ENCODE results near the gene IL12RB1. TPM values are rescaled to one million over a fixed set of nuclear protein-coding genes. Genes with fewer than 3 reads are reported as not detected.
"Not testable (repeated sequence)": the region's sequence is repeated elsewhere in the genome, so short reads cannot be mapped to it uniquely, and the experiment has no call there.

The IL12RB1 gene
- total RNA-seq, 5 donors from 2014 or later (not counting 1 experiment from before 2014, with no cell fraction given) = 26.3 to 45.2 (median 39.3) TPM

- H3K4me1 ChIP-seq (ENCODE audit: control insufficient read depth in 1 of 2, extremely low read depth in 1 of 2, insufficient read depth in 2 of 2, low read length in 2 of 2) = peaks cover 17 to 41% of the 10 kb centered on the region in 2 experiments
- Mint-ChIP-seq H3K36me3 (no peaks in the 10 kb centered on the region), H3K9me3 (no peaks in the 10 kb centered on the region), H3K27ac (peak overlapping the region; percentile 89 to 95), H3K4me1 (peaks cover 47 to 67% (median 47%) of the 10 kb centered on the region in 3 donors), H3K27me3 (no peaks in the 10 kb centered on the region), H3K4me3 (peak overlapping the region; percentile 60 to 75 (median 74))
- CTCF ChIA-PET = interaction anchor here (0.6 to 1.2 kb wide), 8 partner anchors 10 to 1583 kb away, joined by 3 to 8 read pairs (median 4); partner anchors contain the start of genes IL12RB1 (in 1 of the 2), RPL18A (in 1 of the 2) and SSBP4 (in 1 of the 2)
- H3K4me3 ChIP-seq (ENCODE audit: control insufficient read depth in 1 of 2, extremely low read depth in 1 of 2, low read length in 1 of 2) = peak overlapping the region; percentile 50 to 66
- H3K36me3 ChIP-seq (ENCODE audit: control insufficient read depth in 2 of 2, extremely low read depth in 1 of 2, insufficient read depth in 1 of 2, low read length in 1 of 2) = no peaks in the 10 kb centered on the region
- H3K9me3 ChIP-seq = no peaks in the 10 kb centered on the region
- peaks cover 0 to 3% of the 10 kb centered on the region in 2 experiments for H3K27me3 ChIP-seq (replicated peaks in 1 of 2; ENCODE audit: control insufficient read depth in 2 of 2, extremely low read depth in 1 of 2, insufficient read depth in 2 of 2, low read length in 1 of 2)
- peak overlapping the region; percentile 84 for H3K27ac ChIP-seq (ENCODE audit: low read length)
- DNase-seq (no peak), ATAC-seq (replicated peaks in 1 of 4) (peak in 3 of 4 experiments; percentile 6 to 25 (median 9))
- 51% methylated on average over 2 of the region's 7 CpGs for WGBS (ENCODE audit: insufficient coverage)
- POLR2A ChIA-PET = interaction anchor here in 1 of 2 donors (0.6 to 0.7 kb wide), 2 partner anchors 37 to 234 kb away, joined by 3 to 6 read pairs; partner anchors contain the start of gene ARRDC2
These were observed 41.3 kb downstream of the IL12RB1 start for GRCh38 chr19:18045307-18046050.

DNA sequence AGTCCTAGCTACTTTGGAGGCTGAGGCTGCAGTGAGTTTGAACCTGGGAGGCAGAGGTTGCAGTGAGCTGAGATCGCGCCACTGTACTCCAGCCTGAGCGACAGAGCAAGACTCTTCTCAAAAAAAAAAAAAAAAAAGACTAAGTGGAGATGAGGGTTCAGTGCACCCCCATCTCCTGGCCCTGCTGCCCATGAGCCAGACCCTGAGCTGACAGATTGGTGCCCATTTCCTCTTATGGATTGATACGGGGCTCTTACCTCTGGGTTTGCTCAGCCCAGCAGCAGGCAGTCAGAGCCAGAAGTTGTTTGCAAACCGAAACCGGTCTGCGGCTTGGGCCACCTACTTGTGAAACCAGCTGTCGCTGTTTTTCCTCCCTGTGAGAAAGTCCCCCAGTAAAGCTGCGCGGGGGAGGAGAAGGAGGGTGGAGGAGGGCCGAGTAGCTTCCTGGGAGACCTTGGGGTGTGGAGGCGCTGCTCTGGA lies 41.9 kb downstream of the IL12RB1 start:
- DNase-seq (peak; percentile 61 to 93 (median 80)), ATAC-seq (replicated peaks in 1 of 4) (peak; percentile 97 to 99 (median 98))
- POLR2A ChIA-PET = interaction anchor here in 1 of 2 donors (0.6 to 0.7 kb wide), 4 partner anchors 24 to 235 kb away, joined by 3 to 10 read pairs (median 6); partner anchors contain the start of gene ARRDC2
- Histone ChIP-seq H3K27ac (ENCODE audit: low read length) (peak overlapping the region; percentile 84), H3K4me1 (ENCODE audit: control insufficient read depth in 1 of 2, extremely low read depth in 1 of 2, insufficient read depth in 2 of 2, low read length in 2 of 2) (peaks cover 17 to 37% of the 10 kb centered on the region in 2 experiments), H3K4me3 (ENCODE audit: control insufficient read depth in 1 of 2, extremely low read depth in 1 of 2, low read length in 1 of 2) (peak overlapping the region; percentile 50 to 66), H3K9me3 (no peaks in the 10 kb centered on the region), H3K27me3 (replicated peaks in 1 of 2; ENCODE audit: control insufficient read depth in 2 of 2, extremely low read depth in 1 of 2, insufficient read depth in 2 of 2, low read length in 1 of 2) (peaks cover 0 to 3% of the 10 kb centered on the region in 2 experiments), H3K36me3 (ENCODE audit: control insufficient read depth in 2 of 2, extremely low read depth in 1 of 2, insufficient read depth in 1 of 2, low read length in 1 of 2) (no peaks in the 10 kb centered on the region)
- Mint-ChIP-seq H3K27me3 (no peaks in the 10 kb centered on the region), H3K4me1 (peaks cover 41 to 61% (median 41%) of the 10 kb centered on the region in 3 donors), H3K27ac (peak overlapping the region; percentile 89 to 95), H3K4me3 (peak overlapping the region; percentile 60 to 75 (median 74)), H3K36me3 (no peaks in the 10 kb centered on the region), H3K9me3 (no peaks in the 10 kb centered on the region)
- CTCF ChIA-PET = interaction anchor here (0.6 to 1.2 kb wide), 10 partner anchors 11 to 1584 kb away, joined by 3 to 8 read pairs (median 4); partner anchors contain the start of genes IL12RB1 (in 1 of the 2), RPL18A (in 1 of the 2) and SSBP4 (in 1 of the 2)
- 0% methylated on average over 9 of the region's 12 CpGs for WGBS (ENCODE audit: insufficient coverage)

DNA sequence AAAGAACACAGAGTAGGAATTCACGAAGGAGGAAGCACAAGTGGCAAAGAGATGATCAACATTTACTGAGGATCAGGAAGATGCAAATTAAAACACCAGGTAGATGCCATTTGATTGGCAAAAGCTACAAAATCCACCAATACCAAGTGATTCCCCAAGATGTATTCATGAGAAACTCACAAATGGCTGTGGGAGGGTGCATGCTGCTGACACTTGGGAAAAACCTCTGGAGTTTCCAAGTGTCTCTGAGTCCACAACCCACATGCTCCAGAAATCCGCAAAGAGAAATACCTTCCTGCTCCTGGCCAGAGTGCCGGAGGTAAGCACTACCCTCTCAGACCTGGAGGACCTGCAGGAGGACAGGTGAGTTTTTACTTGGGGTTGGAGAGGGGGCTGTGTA lies 43.1 kb downstream of the IL12RB1 start:
- H3K27ac ChIP-seq (ENCODE audit: low read length) = peak overlapping the region; percentile 84
- no peaks in the 10 kb centered on the region for H3K9me3 ChIP-seq
- peaks cover 0 to 3% of the 10 kb centered on the region in 2 experiments for H3K27me3 ChIP-seq (replicated peaks in 1 of 2; ENCODE audit: control insufficient read depth in 2 of 2, extremely low read depth in 1 of 2, insufficient read depth in 2 of 2, low read length in 1 of 2)
- DNase-seq (no peak), ATAC-seq (replicated peaks in 1 of 4) (no peak)
- WGBS (ENCODE audit: insufficient coverage) = no CpG with 5 or more reads among the region's 3 CpGs
- Mint-ChIP-seq H3K9me3 (no peaks in the 10 kb centered on the region), H3K27me3 (no peaks in the 10 kb centered on the region), H3K36me3 (no peaks in the 10 kb centered on the region), H3K4me1 (peaks cover 37 to 56% (median 39%) of the 10 kb centered on the region in 3 donors), H3K4me3 (peak overlapping the region; percentile 35 to 75 (median 60)), H3K27ac (peak overlapping the region; percentile 89 to 95)
- H3K4me3 ChIP-seq (ENCODE audit: control insufficient read depth in 1 of 2, extremely low read depth in 1 of 2, low read length in 1 of 2) = no peak overlapping the region
- ChIA-PET CTCF (no interaction called here), POLR2A (no interaction called here)
- H3K4me1 ChIP-seq (ENCODE audit: control insufficient read depth in 1 of 2, extremely low read depth in 1 of 2, insufficient read depth in 2 of 2, low read length in 2 of 2) = peaks cover 17 to 37% of the 10 kb centered on the region in 2 experiments
- H3K36me3 ChIP-seq (ENCODE audit: control insufficient read depth in 2 of 2, extremely low read depth in 1 of 2, insufficient read depth in 1 of 2, low read length in 1 of 2) = no peaks in the 10 kb centered on the region

DNA sequence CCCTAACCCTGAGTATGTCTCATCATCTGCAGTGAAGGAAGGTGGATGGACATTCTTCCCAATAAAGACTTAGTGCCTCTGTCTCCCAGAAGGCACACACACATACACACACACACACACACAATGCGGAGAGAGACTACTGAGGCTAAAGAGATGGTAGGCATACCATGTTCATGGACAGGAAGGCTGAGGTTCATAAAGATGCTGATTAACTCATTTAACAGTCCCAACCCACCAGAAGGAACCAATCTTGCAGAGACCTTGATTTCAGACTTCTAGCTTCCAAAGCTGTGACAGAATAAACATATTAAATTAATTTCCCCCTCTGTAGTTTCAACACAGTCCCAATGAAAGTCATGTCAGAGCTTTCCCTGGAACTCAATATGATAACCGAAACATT lies 45.7 kb downstream of the IL12RB1 start:
- Mint-ChIP-seq H3K27ac (no peak overlapping the region), H3K4me1 (peaks cover 29 to 47% (median 34%) of the 10 kb centered on the region in 3 donors), H3K9me3 (no peaks in the 10 kb centered on the region), H3K27me3 (no peaks in the 10 kb centered on the region), H3K4me3 (no peak overlapping the region), H3K36me3 (no peaks in the 10 kb centered on the region)
- Histone ChIP-seq H3K4me1 (ENCODE audit: control insufficient read depth in 1 of 2, extremely low read depth in 1 of 2, insufficient read depth in 2 of 2, low read length in 2 of 2) (peaks cover 17 to 30% of the 10 kb centered on the region in 2 experiments), H3K4me3 (ENCODE audit: control insufficient read depth in 1 of 2, extremely low read depth in 1 of 2, low read length in 1 of 2) (no peak overlapping the region), H3K27ac (ENCODE audit: low read length) (no peak overlapping the region), H3K27me3 (replicated peaks in 1 of 2; ENCODE audit: control insufficient read depth in 2 of 2, extremely low read depth in 1 of 2, insufficient read depth in 2 of 2, low read length in 1 of 2) (peaks cover 0 to under 1% of the 10 kb centered on the region in 2 experiments), H3K36me3 (ENCODE audit: control insufficient read depth in 2 of 2, extremely low read depth in 1 of 2, insufficient read depth in 1 of 2, low read length in 1 of 2) (no peaks in the 10 kb centered on the region), H3K9me3 (no peaks in the 10 kb centered on the region)
- no CpG with 5 or more reads among the region's 2 CpGs for WGBS (ENCODE audit: insufficient coverage)
- ATAC-seq (replicated peaks in 1 of 4) = no peak
- POLR2A ChIA-PET = no interaction called here
- CTCF ChIA-PET = no interaction called here
- DNase-seq = no peak

DNA sequence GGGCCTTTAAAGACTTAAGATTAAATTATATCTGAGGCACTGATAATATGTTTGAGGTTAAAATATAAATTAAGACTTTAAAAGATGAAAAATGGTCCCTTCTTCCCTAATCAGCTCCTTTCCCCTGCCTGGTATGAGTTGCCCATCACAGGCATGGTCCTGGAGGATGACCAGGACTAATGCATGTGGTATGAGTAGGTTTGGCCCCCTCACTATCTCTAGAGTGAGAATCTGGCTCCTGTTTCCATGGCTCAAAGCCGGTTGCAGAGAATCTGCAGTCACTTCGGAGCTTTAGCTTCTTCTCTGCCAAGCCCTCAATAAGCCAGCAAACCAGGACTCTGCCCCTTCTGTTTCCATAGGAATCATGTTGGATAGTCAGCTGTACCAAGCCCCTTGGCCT lies 54.6 kb downstream of the IL12RB1 start:
- H3K9me3 ChIP-seq; POLR2A ChIA-PET; H3K9me3 Mint-ChIP-seq; H3K4me3 Mint-ChIP-seq; H3K4me3 ChIP-seq (ENCODE audit: control insufficient read depth in 1 of 2, extremely low read depth in 1 of 2, low read length in 1 of 2); H3K27me3 ChIP-seq (replicated peaks in 1 of 2; ENCODE audit: control insufficient read depth in 2 of 2, extremely low read depth in 1 of 2, insufficient read depth in 2 of 2, low read length in 1 of 2); H3K36me3 Mint-ChIP-seq; H3K27ac Mint-ChIP-seq; ATAC-seq (replicated peaks in 1 of 4); H3K27me3 Mint-ChIP-seq; DNase-seq; H3K27ac ChIP-seq (ENCODE audit: low read length); H3K36me3 ChIP-seq (ENCODE audit: control insufficient read depth in 2 of 2, extremely low read depth in 1 of 2, insufficient read depth in 1 of 2, low read length in 1 of 2); CTCF ChIA-PET: not testable (repeated sequence)
- peaks cover 14 to 25% (median 17%) of the 10 kb centered on the region in 3 donors for H3K4me1 Mint-ChIP-seq
- H3K4me1 ChIP-seq (ENCODE audit: control insufficient read depth in 1 of 2, extremely low read depth in 1 of 2, insufficient read depth in 2 of 2, low read length in 2 of 2) = peaks cover 5 to 17% of the 10 kb centered on the region in 2 experiments
- 100% methylated on average over 1 of the region's 2 CpGs for WGBS (ENCODE audit: insufficient coverage)

DNA sequence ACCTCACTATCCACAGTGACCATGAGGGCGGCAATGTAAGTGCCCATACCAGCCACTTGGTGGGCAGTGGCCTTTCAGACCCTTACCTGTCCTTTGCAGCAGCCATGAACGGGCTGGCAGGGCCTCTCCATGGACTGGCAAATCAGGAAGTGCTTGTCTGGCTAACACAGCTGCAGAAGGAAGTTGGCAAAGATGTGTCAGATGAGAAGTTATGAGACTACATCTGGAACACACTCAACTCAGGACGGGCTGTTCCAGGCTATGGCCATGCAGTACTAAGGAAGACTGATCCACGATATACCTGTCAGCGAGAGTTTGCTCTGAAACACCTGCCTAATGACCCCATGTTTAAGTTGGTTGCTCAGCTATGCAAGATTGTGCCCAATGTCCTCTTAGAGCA lies 55.3 kb downstream of the IL12RB1 start:
- CTCF ChIA-PET; H3K27me3 Mint-ChIP-seq; H3K9me3 Mint-ChIP-seq; H3K4me3 Mint-ChIP-seq; POLR2A ChIA-PET; H3K27ac ChIP-seq (ENCODE audit: low read length); H3K4me3 ChIP-seq (ENCODE audit: control insufficient read depth in 1 of 2, extremely low read depth in 1 of 2, low read length in 1 of 2); DNase-seq; H3K36me3 ChIP-seq (ENCODE audit: control insufficient read depth in 2 of 2, extremely low read depth in 1 of 2, insufficient read depth in 1 of 2, low read length in 1 of 2); H3K27me3 ChIP-seq (replicated peaks in 1 of 2; ENCODE audit: control insufficient read depth in 2 of 2, extremely low read depth in 1 of 2, insufficient read depth in 2 of 2, low read length in 1 of 2); H3K36me3 Mint-ChIP-seq; H3K9me3 ChIP-seq: not testable (repeated sequence)
- Mint-ChIP-seq H3K4me1 (peaks cover 14 to 28% (median 17%) of the 10 kb centered on the region in 3 donors), H3K27ac (peak overlapping the region; percentile 67 to 78)
- WGBS (ENCODE audit: insufficient coverage) = 69% methylated on average over 5 of the region's 5 CpGs
- peak in 1 of 4 experiments; percentile 50 for ATAC-seq (replicated peaks in 1 of 4)
- peaks cover 5 to 17% of the 10 kb centered on the region in 2 experiments for H3K4me1 ChIP-seq (ENCODE audit: control insufficient read depth in 1 of 2, extremely low read depth in 1 of 2, insufficient read depth in 2 of 2, low read length in 2 of 2)

Data from T-cell (primary cell).